ENCODE data around the gene AKAP3.

AKAP3 gene

DNA sequence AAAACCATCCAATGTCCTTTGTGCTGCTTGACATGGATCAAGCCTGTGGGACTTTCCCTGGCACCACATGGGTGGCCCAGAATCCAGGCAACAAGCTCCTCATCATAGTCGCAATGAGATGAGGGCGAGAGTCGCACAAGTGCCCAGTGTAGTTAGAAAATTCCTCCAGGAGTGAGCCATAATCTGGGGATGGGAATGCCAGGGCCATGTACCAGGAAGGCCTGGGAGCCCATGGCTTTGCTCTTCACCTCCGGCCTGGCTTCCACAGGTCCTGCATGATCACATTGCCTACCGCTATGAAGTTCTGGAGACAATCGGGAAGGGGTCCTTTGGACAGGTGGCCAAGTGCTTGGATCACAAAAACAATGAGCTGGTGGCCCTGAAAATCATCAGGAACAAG lies 53.0 kb downstream of the AKAP3 start:
- DNase-seq (ENCODE audit: low read depth in 2 of 2): no peak

- no peak for DNase-seq (ENCODE audit: low read depth in 2 of 2)
Measured at GRCh38 chr12:4591180-4591687, 57.6 kb downstream of the AKAP3 start.

DNA sequence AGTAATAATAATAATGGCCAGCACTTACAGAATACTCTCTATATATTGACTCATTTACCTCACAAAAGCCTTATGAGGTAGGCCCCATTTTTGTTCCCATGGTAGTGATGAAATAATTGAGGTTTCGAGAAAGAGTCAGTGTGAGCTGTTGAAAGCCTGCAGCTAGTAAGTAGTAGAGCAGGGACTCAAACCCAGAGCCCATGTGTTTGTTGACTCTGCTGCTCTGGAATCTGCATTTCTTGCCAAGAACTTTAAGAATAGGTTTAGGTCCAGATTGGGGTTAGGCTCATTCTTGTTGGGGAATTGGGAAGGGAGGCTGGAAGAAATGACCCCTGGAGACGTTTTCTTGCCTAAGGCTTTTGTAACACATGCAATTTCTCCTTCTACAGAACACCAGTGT lies 58.9 kb downstream of the AKAP3 start:
- no peak for DNase-seq (ENCODE audit: low read depth in 2 of 2)

GRCh38 chr12:4588916-4589315 lies 59.9 kb downstream of the AKAP3 start:
- DNase-seq (ENCODE audit: low read depth in 2 of 2): no peak

GRCh38 chr12:4587108-4587507 lies 61.7 kb downstream of the AKAP3 start:
- no peak for DNase-seq (ENCODE audit: low read depth in 2 of 2)

GRCh38 chr12:4586500-4586899 lies 62.4 kb downstream of the AKAP3 start:
- no peak for DNase-seq (ENCODE audit: low read depth in 2 of 2)

DNA sequence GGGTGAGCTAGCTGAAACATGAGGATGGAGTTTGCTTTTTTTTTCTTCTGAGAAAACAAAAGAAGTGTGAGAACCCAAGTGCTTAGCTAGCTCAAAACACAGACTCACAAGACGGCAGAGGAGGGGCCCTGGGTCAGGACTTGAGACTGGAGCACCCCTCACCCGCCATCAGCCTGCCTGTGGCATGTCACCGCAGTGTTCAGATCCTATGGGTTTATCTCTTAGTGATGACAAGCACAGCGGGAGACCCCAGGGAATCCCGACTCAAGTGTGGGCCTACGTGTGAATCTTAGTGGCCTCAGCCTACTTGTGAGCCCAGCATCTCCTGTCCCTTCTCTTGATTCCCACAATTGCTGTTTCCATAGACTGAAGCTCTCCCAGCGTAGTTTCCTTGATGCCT lies 64.0 kb downstream of the AKAP3 start:
- DNase-seq (ENCODE audit: low read depth in 2 of 2): no peak

GRCh38 chr12:4584281-4584680 lies 64.6 kb downstream of the AKAP3 start:
- DNase-seq (ENCODE audit: low read depth in 2 of 2): no peak

GRCh38 chr12:4580281-4580688 lies 68.6 kb downstream of the AKAP3 start:
- no peak for DNase-seq (ENCODE audit: low read depth in 2 of 2)

DNA sequence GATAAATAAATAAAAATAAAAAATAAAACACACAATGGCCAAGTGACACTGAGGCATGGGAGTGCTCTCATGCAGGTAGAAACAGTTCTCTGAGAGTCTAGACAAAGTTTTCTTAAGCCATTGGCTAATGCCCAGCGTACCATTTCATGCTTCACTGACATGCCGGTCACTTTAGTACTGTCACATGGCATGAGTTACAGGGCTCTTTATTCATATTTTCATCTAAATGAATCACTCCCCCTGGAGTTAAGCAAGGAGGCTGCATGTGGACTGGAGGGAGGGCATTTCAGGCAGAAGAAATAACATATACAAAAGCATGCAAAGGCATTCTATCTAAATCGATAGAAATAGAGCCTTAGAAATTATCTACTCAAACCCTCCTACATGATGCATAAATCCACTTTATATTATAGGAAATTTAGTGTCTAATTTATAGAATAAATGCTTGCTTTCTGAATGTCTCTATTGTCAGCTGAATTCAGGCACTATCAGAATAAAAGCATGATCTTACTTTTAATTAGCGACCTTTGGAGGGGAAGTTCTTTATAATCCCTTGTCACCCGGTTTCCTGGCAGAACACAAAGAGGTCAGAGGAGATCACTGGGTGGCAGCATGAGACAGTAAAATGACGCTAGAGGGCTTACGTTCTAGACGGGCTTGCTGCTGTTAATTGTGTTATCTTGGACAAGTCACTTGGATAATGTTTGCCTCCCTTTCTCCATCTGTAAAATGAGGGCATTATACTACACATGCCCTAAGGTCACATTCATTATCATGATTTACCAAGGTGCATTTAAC lies 69.3 kb downstream of the AKAP3 start:
- no peak for DNase-seq (ENCODE audit: low read depth in 2 of 2)

DNA sequence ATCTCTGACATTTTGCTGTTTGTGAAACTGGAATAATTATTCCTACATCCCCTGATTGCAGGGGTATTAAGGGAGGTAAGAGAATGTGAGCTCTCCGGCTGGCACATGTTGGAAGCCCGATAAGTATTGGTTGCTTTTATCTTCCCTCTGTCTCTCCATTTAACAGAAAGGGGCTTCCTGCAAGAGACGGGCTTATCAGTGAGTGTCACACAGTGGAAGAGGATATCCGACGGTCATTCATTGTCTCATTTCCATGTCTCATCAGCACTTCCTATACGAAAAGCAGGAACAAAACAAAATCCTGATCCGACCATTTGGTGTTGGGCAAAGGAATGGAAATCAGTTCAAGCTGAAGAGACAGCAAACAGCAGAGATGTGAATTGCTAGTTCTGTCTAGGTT lies 76.2 kb downstream of the AKAP3 start:
- no peak for DNase-seq (ENCODE audit: low read depth in 2 of 2)

DNA sequence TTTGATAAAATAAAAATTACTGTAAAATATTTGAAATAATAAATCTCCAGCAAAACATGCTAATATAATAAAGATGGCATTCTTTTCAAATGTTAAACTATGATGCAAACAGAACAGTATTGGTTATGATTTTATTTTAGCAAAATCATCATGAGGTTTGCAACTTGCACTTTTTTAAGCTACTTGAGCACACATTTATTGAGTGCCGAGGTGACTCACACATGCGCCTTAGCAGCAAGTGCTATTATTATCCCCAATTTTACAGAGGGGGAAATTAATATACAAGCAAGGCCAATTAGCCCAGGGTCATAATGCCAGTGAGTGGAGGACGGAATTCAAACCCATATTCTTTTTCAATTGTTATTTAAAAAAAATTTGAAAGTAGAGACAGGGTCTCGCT lies 79.6 kb downstream of the AKAP3 start:
- no peak for DNase-seq (ENCODE audit: low read depth in 2 of 2)

DNA sequence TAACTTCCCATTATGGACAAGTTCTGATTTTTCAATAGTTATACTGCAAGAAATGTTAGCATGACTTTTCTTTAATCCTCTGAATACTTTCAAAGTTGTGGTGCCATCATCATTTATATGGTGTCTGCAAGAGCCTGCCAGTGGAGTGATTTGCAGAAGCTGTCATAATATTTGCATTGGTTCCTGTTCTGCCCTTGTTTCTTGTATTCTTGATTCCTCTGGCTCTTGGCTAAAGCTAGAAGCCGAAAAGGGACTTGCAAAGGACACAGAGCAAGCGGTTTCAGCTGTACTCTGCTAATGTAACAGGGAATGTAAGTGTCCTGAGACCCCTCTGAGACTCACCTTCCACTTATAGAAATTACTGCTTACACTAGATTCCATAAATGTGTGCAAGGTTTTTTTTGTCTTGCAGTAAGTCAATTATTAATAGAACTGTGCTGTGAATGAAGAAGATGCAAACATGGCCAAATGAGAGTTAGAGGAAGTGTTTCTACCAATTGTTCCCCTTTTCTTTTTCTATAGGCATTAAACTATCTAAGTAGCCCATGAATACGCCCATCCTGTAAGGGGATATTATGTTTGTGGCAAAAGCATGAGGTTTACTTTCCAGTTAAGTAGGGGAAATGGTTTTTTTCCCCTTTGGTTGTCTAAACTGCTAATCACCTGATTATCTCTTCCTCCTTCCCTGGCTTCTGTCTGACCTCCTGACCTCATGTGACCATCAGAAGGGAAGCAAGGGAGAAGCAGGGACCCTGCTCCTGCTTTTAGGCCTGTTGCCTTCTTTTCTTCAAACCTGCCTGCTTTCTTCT lies 81.6 kb downstream of the AKAP3 start:
- DNase-seq (ENCODE audit: low read depth in 2 of 2): no peak

GRCh38 chr12:4566474-4566873 lies 82.4 kb downstream of the AKAP3 start:
- DNase-seq (ENCODE audit: low read depth in 2 of 2): no peak

Data from stimulated activated CD4-positive, alpha-beta T cell treated with anti-CD3 and anti-CD28 coated beads, Interleukin-12 subunit alpha, Interleukin-12 subunit beta, amount 100 ng/mL, for 24 hours (primary cell).